DOHH2 (cell line): ENCODE data around the gene GPR107.

ENCODE experiments used
- CTCF ChIP-seq: fragments of 200-600 bp; sonication (generic); IDR thresholded peaks from one replicate; pipeline ENCODE4 v1.5.1; 2014; ENCODE audit warnings: antibody characterized with exemption, mild to moderate bottlenecking, low read depth, low read length; ENCODE audit not compliant: poor library complexity, severe bottlenecking
- EZH2phosphoT487 ChIP-seq: fragments of 200-600 bp; sonication (generic); IDR thresholded peaks from 2 replicates; pipeline ENCODE4 v1.6.1; 2017; ENCODE audit warnings: borderline replicate concordance, mild to moderate bottlenecking, antibody characterized with exemption, low read length, moderate library complexity, mixed read lengths

GRCh38 chr9:130045725-130046450 lies 7.8 kb upstream of the GPR107 start:
- TF ChIP-seq CTCF, result no peak
- no peak for TF ChIP-seq EZH2phosphoT487
